Muscle of leg (tissue), 11 donors: Measurements from ENCODE around the gene FMO2. TPM values are rescaled to one million over a fixed set of nuclear protein-coding genes. Genes with fewer than 3 reads are reported as not detected.
A peak's percentile ranks its signal among the peaks of the same experiment; 100 is the strongest.

Experiments
- DNase-seq: peaks from one replicate; pipeline ENCODE4 v3.0.0; 2013
- H3K27ac ChIP-seq: one replicate; pipeline ENCODE4 v1.5.1; 2013; ENCODE audit warnings: mild to moderate bottlenecking, low read length, control low read depth
- H3K27me3 ChIP-seq: one replicate; pipeline ENCODE4 v1.6.1; 2013; ENCODE audit warnings: low read length; ENCODE audit not compliant: control insufficient read depth, insufficient read depth
- H3K36me3 ChIP-seq: one replicate; pipeline ENCODE4 v1.6.1; 2013; ENCODE audit warnings: low read length; ENCODE audit not compliant: control insufficient read depth, insufficient read depth
- H3K4me1 ChIP-seq: one replicate; pipeline ENCODE4 v1.6.1; 2013; ENCODE audit warnings: low read length; ENCODE audit not compliant: control insufficient read depth, insufficient read depth
- H3K4me3 ChIP-seq: one replicate; pipeline ENCODE4 v1.5.1; 2013; ENCODE audit warnings: low read length, control low read depth
- H3K9me3 ChIP-seq: replicated peaks from 2 replicates; pipeline ENCODE4 v1.6.1; 2013; ENCODE audit warnings: low read depth, low read length; ENCODE audit not compliant: control insufficient read depth
- WGBS: methylation state at CpG from one replicate; pipeline ENCODE4 v1.1.5; 2013; ENCODE audit warnings: missing lambda C conversion rate; ENCODE audit not compliant: insufficient coverage; 5-methylcytosine and 5-hydroxymethylcytosine counted together
- polyA plus RNA-seq, 8 donors: library from polyadenylated mRNA; unstranded; fragments of 120-200 nt; gene quantifications; one replicate each; pipeline versions ENCODE4 v1.2.1 to v1.2.3, GENCODE V29; 2013; ENCODE audit warnings: inconsistent platforms in 1 of 8, low replicate concordance in 1 of 8; ENCODE audit not compliant: insufficient read length in 8 of 8, insufficient read depth in 1 of 8
- total RNA-seq: library from RNA; stranded (reverse); fragments of 120-200 nt; gene quantifications from one replicate; pipeline ENCODE4 v1.2.4, GENCODE V29; 2013

FMO2 gene
- total and polyA plus RNA-seq, 9 donors: 0.23 to 1.3 (median 0.60) TPM

- DNase-seq: no peak
- Histone ChIP-seq H3K4me3 (no peak overlapping the region), H3K4me1 (no peaks in the 10 kb centered on the region), H3K36me3 (no peaks in the 10 kb centered on the region), H3K27ac (no peak overlapping the region), H3K9me3 (no peaks in the 10 kb centered on the region), H3K27me3 (no peaks in the 10 kb centered on the region)
- no CpG with 5 or more reads among the region's 1 CpG for WGBS
These were observed 12.0 kb upstream of the FMO2 start for GRCh38 chr1:171173069-171173468.

- Histone ChIP-seq H3K4me1 (no peaks in the 10 kb centered on the region), H3K36me3 (no peaks in the 10 kb centered on the region), H3K27ac (no peak overlapping the region), H3K9me3 (no peaks in the 10 kb centered on the region), H3K4me3 (no peak overlapping the region), H3K27me3 (no peaks in the 10 kb centered on the region)
- no CpG with 5 or more reads among the region's 1 CpG for WGBS
- DNase-seq: no peak
These were observed 10.4 kb upstream of the FMO2 start for GRCh38 chr1:171174560-171175294.

- Histone ChIP-seq H3K27me3 (no peaks in the 10 kb centered on the region), H3K4me1 (no peaks in the 10 kb centered on the region), H3K27ac (no peak overlapping the region), H3K9me3 (no peaks in the 10 kb centered on the region), H3K36me3 (no peaks in the 10 kb centered on the region), H3K4me3 (no peak overlapping the region)
- 89% methylated on average over 3 of the region's 4 CpGs for WGBS
- DNase-seq: no peak
These were observed 7.8 kb upstream of the FMO2 start for GRCh38 chr1:171177261-171177660.

GRCh38 chr1:171179318-171180227, 5.5 kb upstream of the FMO2 start:
- WGBS: no CpG with 5 or more reads among the region's 5 CpGs
- Histone ChIP-seq H3K27me3 (no peaks in the 10 kb centered on the region), H3K27ac (no peak overlapping the region), H3K36me3 (no peaks in the 10 kb centered on the region), H3K4me1 (no peaks in the 10 kb centered on the region), H3K9me3 (no peaks in the 10 kb centered on the region), H3K4me3 (no peak overlapping the region)
- DNase-seq: no peak

- no peaks in the 10 kb centered on the region for H3K9me3 ChIP-seq
- H3K36me3 ChIP-seq: no peaks in the 10 kb centered on the region
- WGBS: no CpG with 5 or more reads among the region's 2 CpGs
- no peaks in the 10 kb centered on the region for H3K4me1 ChIP-seq
- no peak overlapping the region for H3K4me3 ChIP-seq
- H3K27ac ChIP-seq: no peak overlapping the region
- no peak for DNase-seq
- no peaks in the 10 kb centered on the region for H3K27me3 ChIP-seq
These were observed 4.4 kb upstream of the FMO2 start for GRCh38 chr1:171180670-171181069.

GRCh38 chr1:171188388-171189266, 3.5 kb downstream of the FMO2 start:
- no peaks in the 10 kb centered on the region for H3K4me1 ChIP-seq
- H3K27ac ChIP-seq: no peak overlapping the region
- no peaks in the 10 kb centered on the region for H3K36me3 ChIP-seq
- no peaks in the 10 kb centered on the region for H3K27me3 ChIP-seq
- H3K9me3 ChIP-seq: no peaks in the 10 kb centered on the region
- H3K4me3 ChIP-seq: no peak overlapping the region
- WGBS: no CpG with 5 or more reads among the region's 11 CpGs
- DNase-seq: peak; percentile 53

- Histone ChIP-seq H3K27me3 (no peaks in the 10 kb centered on the region), H3K36me3 (no peaks in the 10 kb centered on the region), H3K9me3 (no peaks in the 10 kb centered on the region), H3K27ac (no peak overlapping the region), H3K4me1 (no peaks in the 10 kb centered on the region), H3K4me3 (no peak overlapping the region)
- WGBS: no CpG with 5 or more reads among the region's 1 CpG
- no peak for DNase-seq
These were observed 6.9 kb downstream of the FMO2 start for GRCh38 chr1:171191992-171192391.

GRCh38 chr1:171195767-171196166, 10.7 kb downstream of the FMO2 start:
- H3K4me3 ChIP-seq: no peak overlapping the region
- no peaks in the 10 kb centered on the region for H3K36me3 ChIP-seq
- no peak overlapping the region for H3K27ac ChIP-seq
- no peak for DNase-seq
- no peaks in the 10 kb centered on the region for H3K27me3 ChIP-seq
- no peaks in the 10 kb centered on the region for H3K4me1 ChIP-seq
- no CpG with 5 or more reads among the region's 3 CpGs for WGBS
- H3K9me3 ChIP-seq: no peaks in the 10 kb centered on the region

GRCh38 chr1:171196351-171196750, 11.3 kb downstream of the FMO2 start:
- no peaks in the 10 kb centered on the region for H3K4me1 ChIP-seq
- H3K27ac ChIP-seq: no peak overlapping the region
- H3K9me3 ChIP-seq: no peaks in the 10 kb centered on the region
- H3K27me3 ChIP-seq: no peaks in the 10 kb centered on the region
- DNase-seq: no peak
- 100% methylated on average over 2 of the region's 3 CpGs for WGBS
- H3K4me3 ChIP-seq: no peak overlapping the region
- no peaks in the 10 kb centered on the region for H3K36me3 ChIP-seq

- H3K4me1 ChIP-seq: no peaks in the 10 kb centered on the region
- H3K9me3 ChIP-seq: no peaks in the 10 kb centered on the region
- no peak overlapping the region for H3K27ac ChIP-seq
- WGBS: no CpG with 5 or more reads among the region's 3 CpGs
- H3K36me3 ChIP-seq: no peaks in the 10 kb centered on the region
- no peak for DNase-seq
- H3K27me3 ChIP-seq: no peaks in the 10 kb centered on the region
- no peak overlapping the region for H3K4me3 ChIP-seq
These were observed 13.0 kb downstream of the FMO2 start for GRCh38 chr1:171198081-171198480.
